Mesothelial cell of epicardium (in vitro differentiated cells): ENCODE data around the gene SAP30BP. TPM values are rescaled to one million over a fixed set of nuclear protein-coding genes. Genes with fewer than 3 reads are reported as not detected.

Source experiments
- DNase-seq, 2 experiments: peaks; one replicate each; pipeline ENCODE4 v3.0.0; 2021; ENCODE audit warnings: low spot score in 2 of 2; ENCODE audit not compliant: unreplicated experiment in 2 of 2
- H3K27ac Mint-ChIP-seq: 2 replicates; pipeline ENCODE4 v1.8.0; 2021; ENCODE audit warnings: mixed read lengths
- H3K27me3 Mint-ChIP-seq: 2 replicates; pipeline ENCODE4 v1.8.0; 2021; ENCODE audit warnings: low read depth, mixed read lengths
- H3K36me3 Mint-ChIP-seq: 2 replicates; pipeline ENCODE4 v1.8.0; 2021; ENCODE audit warnings: mixed read lengths
- H3K4me1 Mint-ChIP-seq: 2 replicates; pipeline ENCODE4 v1.8.0; 2021; ENCODE audit warnings: mixed read lengths
- H3K4me3 Mint-ChIP-seq: 2 replicates; pipeline ENCODE4 v1.8.0; 2021; ENCODE audit warnings: mild to moderate bottlenecking, moderate library complexity, mixed read lengths
- H3K9me3 Mint-ChIP-seq: 2 replicates; pipeline ENCODE4 v1.8.0; 2021; ENCODE audit warnings: mixed read lengths
- CTCF ChIP-seq: fragments of 200-600 bp; sonication (generic); IDR thresholded peaks from one replicate; pipeline ENCODE4 v1.5.0; 2021; ENCODE audit warnings: antibody characterized with exemption; ENCODE audit not compliant: unreplicated experiment
- total RNA-seq: library from RNA; stranded (reverse); gene quantifications from 3 replicates; pipeline ENCODE4 v1.2.1, GENCODE V29; 2021

SAP30BP gene
- total RNA-seq, 1 donor from 2014 or later = 96.0 TPM

- Mint-ChIP-seq H3K27ac (no peak overlapping the region), H3K27me3 (no peaks in the 10 kb centered on the region), H3K9me3 (no peaks in the 10 kb centered on the region), H3K36me3 (peaks cover 9% of the 10 kb centered on the region), H3K4me3 (no peak overlapping the region), H3K4me1 (no peaks in the 10 kb centered on the region)
- TF ChIP-seq CTCF = no peak
- no peak for DNase-seq
Observed at GRCh38 chr17:75739801-75740200, 72.7 kb downstream of the SAP30BP start.

- H3K4me3 Mint-ChIP-seq = no peak overlapping the region
- TF ChIP-seq CTCF = no peak
- no peak for DNase-seq
- no peaks in the 10 kb centered on the region for H3K27me3 Mint-ChIP-seq
- no peak overlapping the region for H3K27ac Mint-ChIP-seq
- H3K4me1 Mint-ChIP-seq = no peaks in the 10 kb centered on the region
- peaks cover 9% of the 10 kb centered on the region for H3K36me3 Mint-ChIP-seq
- no peaks in the 10 kb centered on the region for H3K9me3 Mint-ChIP-seq
Observed at GRCh38 chr17:75740215-75740614, 73.1 kb downstream of the SAP30BP start.

- no peak for DNase-seq
- Mint-ChIP-seq H3K4me3 (no peak overlapping the region), H3K36me3 (peaks cover 7% of the 10 kb centered on the region), H3K27ac (no peak overlapping the region), H3K9me3 (no peaks in the 10 kb centered on the region), H3K4me1 (no peaks in the 10 kb centered on the region), H3K27me3 (no peaks in the 10 kb centered on the region)
- TF ChIP-seq CTCF = no peak
Observed at GRCh38 chr17:75740631-75741077, 73.5 kb downstream of the SAP30BP start.

GRCh38 chr17:75742337-75742736 lies 75.2 kb downstream of the SAP30BP start:
- no peaks in the 10 kb centered on the region for H3K4me1 Mint-ChIP-seq
- H3K27ac Mint-ChIP-seq = no peak overlapping the region
- no peak for DNase-seq
- H3K4me3 Mint-ChIP-seq = no peak overlapping the region
- no peaks in the 10 kb centered on the region for H3K27me3 Mint-ChIP-seq
- no peak for TF ChIP-seq CTCF
- H3K36me3 Mint-ChIP-seq = peaks cover 4% of the 10 kb centered on the region
- no peaks in the 10 kb centered on the region for H3K9me3 Mint-ChIP-seq

GRCh38 chr17:75743625-75744206 lies 76.6 kb downstream of the SAP30BP start:
- DNase-seq = no peak
- no peaks in the 10 kb centered on the region for H3K27me3 Mint-ChIP-seq
- H3K27ac Mint-ChIP-seq = no peak overlapping the region
- no peak overlapping the region for H3K4me3 Mint-ChIP-seq
- H3K9me3 Mint-ChIP-seq = no peaks in the 10 kb centered on the region
- H3K4me1 Mint-ChIP-seq = no peaks in the 10 kb centered on the region
- no peak for TF ChIP-seq CTCF
- H3K36me3 Mint-ChIP-seq = peaks cover 7% of the 10 kb centered on the region

- DNase-seq = no peak
- no peaks in the 10 kb centered on the region for H3K9me3 Mint-ChIP-seq
- peaks cover 14% of the 10 kb centered on the region for H3K36me3 Mint-ChIP-seq
- H3K4me1 Mint-ChIP-seq = no peaks in the 10 kb centered on the region
- H3K27me3 Mint-ChIP-seq = no peaks in the 10 kb centered on the region
- no peak for TF ChIP-seq CTCF
- no peak overlapping the region for H3K4me3 Mint-ChIP-seq
- no peak overlapping the region for H3K27ac Mint-ChIP-seq
Observed at GRCh38 chr17:75748706-75749105, 81.6 kb downstream of the SAP30BP start.
